ENCODE measurements around the gene KNOP1.

GRCh38 chr16:19765860-19766553, 48.0 kb upstream of the KNOP1 start:
- TF ChIP-seq POLR2A (IDR thresholded peaks at IDR 0.05; ENCODE audit: low read length) (no peak), GATA1 (IDR thresholded peaks at IDR 0.05; ENCODE audit: low read depth, low read length) (no peak)

All from erythroblast (primary cell).